PC-3 (cell line): ENCODE measurements around the gene BCAS4. TPM values are rescaled to one million over a fixed set of nuclear protein-coding genes. Genes with fewer than 3 reads are reported as not detected.
"Not testable (repeated sequence)": the region's sequence is repeated elsewhere in the genome, so short reads cannot be mapped to it uniquely, and the experiment has no call there.

ENCODE experiments used
- ATAC-seq: fragments of 200-7000 bp; cut with Tn5 transposase; 2 replicates; pipeline ENCODE4 v1.9.1; 2020; ENCODE audit warnings: mild to moderate bottlenecking, moderate library complexity
- BruUV-seq: library from RNA; stranded (reverse); fragments of 400-500 nt; replicated peaks from 2 replicates; lab custom pipeline; 2021; lab: Mats Ljungman, UMichigan
- CTCF ChIA-PET: fragments of 300-600 bp; sonication (Branson Sonifier 250); formaldehyde crosslinking; loops from one replicate; lab custom pipeline; 2022; ENCODE audit warnings: antibody characterized with exemption; lab: Charles Lee
- POLR2A ChIA-PET: fragments of 300-600 bp; sonication (Branson Sonifier 250); formaldehyde crosslinking; loops from one replicate; lab custom pipeline; 2022; ENCODE audit warnings: antibody characterized with exemption; ENCODE audit not compliant: unreplicated experiment; lab: Charles Lee
- DNase-seq: peaks from one replicate; pipeline ENCODE4 v3.0.0-alpha.2; 2015
- H2AFZ ChIP-seq: fragments of 300-600 bp; sonication (generic); 2 replicates; pipeline ENCODE4 v1.6.0; 2016; ENCODE audit warnings: antibody characterized with exemption, low read length
- H3F3A ChIP-seq: fragments of 300-600 bp; sonication (generic); one replicate; pipeline ENCODE4 v1.6.0; 2017; ENCODE audit warnings: antibody characterized with exemption, low read length, control low read depth, mild to moderate bottlenecking; ENCODE audit not compliant: unreplicated experiment
- H3K27ac ChIP-seq: fragments of 300-600 bp; sonication (generic); 2 replicates; pipeline ENCODE4 v1.5.1; 2016; ENCODE audit warnings: mild to moderate bottlenecking, low read length
- H3K27me3 ChIP-seq: fragments of 300-600 bp; sonication (generic); 2 replicates; pipeline ENCODE4 v1.6.1; 2016; ENCODE audit warnings: low read length, mixed read lengths
- H3K36me3 ChIP-seq: fragments of 300-600 bp; sonication (generic); 2 replicates; pipeline ENCODE4 v1.6.1; 2016; ENCODE audit warnings: low read depth, mixed run types, low read length, mixed read lengths
- H3K4me1 ChIP-seq: fragments of 300-600 bp; sonication (generic); 2 replicates; pipeline ENCODE4 v1.5.1; 2016; ENCODE audit warnings: low read length; ENCODE audit not compliant: insufficient read depth
- H3K4me2 ChIP-seq: fragments of 300-600 bp; sonication (generic); 2 replicates; pipeline ENCODE4 v1.6.0; 2016; ENCODE audit warnings: low read length
- H3K4me3 ChIP-seq: fragments of 300-600 bp; sonication (generic); 2 replicates; pipeline ENCODE4 v1.5.1; 2016; ENCODE audit warnings: mild to moderate bottlenecking, low read length, mixed read lengths
- H3K79me2 ChIP-seq: fragments of 300-600 bp; sonication (generic); 2 replicates; pipeline ENCODE4 v1.6.1; 2017; ENCODE audit warnings: low read length, mixed read lengths
- H3K9ac ChIP-seq: fragments of 300-600 bp; sonication (generic); 2 replicates; pipeline ENCODE4 v1.6.0; 2016; ENCODE audit warnings: mild to moderate bottlenecking, low read length
- H3K9me2 ChIP-seq: fragments of 300-600 bp; sonication (generic); replicated peaks from 2 replicates; pipeline ENCODE4 v1.6.1; 2016; ENCODE audit warnings: mixed run types, low read length, mixed read lengths
- H3K9me3 ChIP-seq: fragments of 300-600 bp; sonication (generic); 2 replicates; pipeline ENCODE4 v1.6.1; 2016; ENCODE audit warnings: low read length, mixed read lengths
- H4K20me1 ChIP-seq: fragments of 300-600 bp; sonication (generic); 2 replicates; pipeline ENCODE4 v1.6.1; 2016; ENCODE audit warnings: low read length, mixed read lengths
- EZH2 ChIP-seq: fragments of 300-600 bp; sonication (generic); IDR thresholded peaks from one replicate; pipeline ENCODE4 v1.6.1; 2017; ENCODE audit warnings: antibody characterized with exemption, mild to moderate bottlenecking, low read length; ENCODE audit not compliant: unreplicated experiment
- EZH2phosphoT487 ChIP-seq: fragments of 300-600 bp; sonication (generic); IDR thresholded peaks from 2 replicates; pipeline ENCODE4 v1.6.1; 2018; ENCODE audit warnings: mild to moderate bottlenecking, antibody characterized with exemption, low read length, borderline replicate concordance
- intact Hi-C: fragments of 100-400 bp; cut with micrococcal nuclease; formaldehyde crosslinking; loops from 2 replicates; pipeline ENCODE4 v1.9.0; 2023
- total RNA-seq: library from RNA; depleted of rRNA; stranded (reverse); fragments of >200 nt; gene quantifications from 2 replicates; pipeline ENCODE4 v1.2.3, GENCODE V29; 2014
- TF ChIP-seq, protein P1 (sequence below): fragments of 300-600 bp; sonication (generic); conservative IDR thresholded peaks from 2 replicates; pipeline ENCODE4 v1.5.1; 2017; ENCODE audit warnings: antibody characterized with exemption, low read depth, mild to moderate bottlenecking, low read length

Gene BCAS4
- total RNA-seq, 1 experiment from 2014 or later: 56.9 TPM

DNA sequence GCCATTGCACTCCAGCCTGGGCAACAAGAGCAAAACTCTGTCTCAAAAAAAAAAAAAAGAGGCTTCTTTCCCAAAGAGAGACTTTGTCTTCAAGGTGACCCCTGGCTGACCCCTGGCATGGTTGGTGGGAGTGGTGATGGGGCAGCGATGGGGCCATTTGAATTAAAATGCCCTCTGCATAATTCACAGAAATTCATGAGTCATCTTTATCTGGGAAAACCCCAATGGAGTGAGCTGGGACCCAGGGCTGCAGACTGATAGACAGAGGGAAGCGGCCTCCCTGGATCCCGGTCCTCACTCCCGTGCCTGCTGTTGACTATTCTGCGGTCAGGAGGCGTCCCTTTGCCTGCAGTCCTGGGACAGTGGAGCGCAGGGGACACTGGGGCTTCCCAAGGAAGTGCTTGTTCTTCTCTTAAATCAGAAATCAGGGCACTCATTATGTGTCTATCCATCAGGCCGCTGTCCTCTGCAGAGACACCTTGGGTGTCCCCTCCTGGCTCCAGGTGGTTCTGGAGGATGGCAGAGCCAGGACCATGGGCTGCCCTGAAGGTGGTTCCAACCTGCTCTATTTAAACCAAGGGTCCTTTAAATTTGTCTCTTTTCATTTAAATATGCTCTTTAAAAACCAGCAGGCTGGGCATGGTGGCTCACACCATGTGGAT is 23.3 kb upstream of the BCAS4 start:
- H3K4me1 ChIP-seq, H3K27me3 ChIP-seq, H4K20me1 ChIP-seq, H3K4me2 ChIP-seq, H3K27ac ChIP-seq, H3K9me2 ChIP-seq, intact Hi-C loops, BruUV-seq, H3K79me2 ChIP-seq, H3K4me3 ChIP-seq, H3K9me3 ChIP-seq, DNase-seq, H3K9ac ChIP-seq, CTCF ChIA-PET, POLR2A ChIA-PET, H3F3A ChIP-seq, H2AFZ ChIP-seq, H3K36me3 ChIP-seq: not testable (repeated sequence)
- ATAC-seq: peak; percentile 48; the same call in 1 of the 2 replicates

GRCh38 chr20:50772420-50773185 is 22.3 kb upstream of the BCAS4 start:
- Histone ChIP-seq H3K27me3 (no peaks in the 10 kb centered on the region), H2AFZ (no peak overlapping the region), H3K9me3 (no peaks in the 10 kb centered on the region), H3K79me2 (no peaks in the 10 kb centered on the region), H3K27ac (no peak overlapping the region), H3K36me3 (no peaks in the 10 kb centered on the region), H3K9me2 (no peaks in the 10 kb centered on the region), H3K4me1 (no peaks in the 10 kb centered on the region), H3K4me2 (no peak overlapping the region), H3K4me3 (no peak overlapping the region), H3K9ac (no peak overlapping the region), H3F3A (no peaks in the 10 kb centered on the region), H4K20me1 (no peaks in the 10 kb centered on the region)
- CTCF ChIA-PET: interaction anchor here (0.6 to 0.8 kb wide), 2 partner anchors 11 to 22 kb away, joined by 3 to 4 read pairs; partner anchors contain the start of gene BCAS4
- POLR2A ChIA-PET: interaction anchor here (0.6 kb wide), 1 partner anchor 857 kb away, joined by 4 read pairs; no protein-coding TSS in a partner anchor
- TF ChIP-seq EZH2: no peak
- no peak for TF ChIP-seq EZH2phosphoT487
- TF ChIP-seq, protein P1, sequence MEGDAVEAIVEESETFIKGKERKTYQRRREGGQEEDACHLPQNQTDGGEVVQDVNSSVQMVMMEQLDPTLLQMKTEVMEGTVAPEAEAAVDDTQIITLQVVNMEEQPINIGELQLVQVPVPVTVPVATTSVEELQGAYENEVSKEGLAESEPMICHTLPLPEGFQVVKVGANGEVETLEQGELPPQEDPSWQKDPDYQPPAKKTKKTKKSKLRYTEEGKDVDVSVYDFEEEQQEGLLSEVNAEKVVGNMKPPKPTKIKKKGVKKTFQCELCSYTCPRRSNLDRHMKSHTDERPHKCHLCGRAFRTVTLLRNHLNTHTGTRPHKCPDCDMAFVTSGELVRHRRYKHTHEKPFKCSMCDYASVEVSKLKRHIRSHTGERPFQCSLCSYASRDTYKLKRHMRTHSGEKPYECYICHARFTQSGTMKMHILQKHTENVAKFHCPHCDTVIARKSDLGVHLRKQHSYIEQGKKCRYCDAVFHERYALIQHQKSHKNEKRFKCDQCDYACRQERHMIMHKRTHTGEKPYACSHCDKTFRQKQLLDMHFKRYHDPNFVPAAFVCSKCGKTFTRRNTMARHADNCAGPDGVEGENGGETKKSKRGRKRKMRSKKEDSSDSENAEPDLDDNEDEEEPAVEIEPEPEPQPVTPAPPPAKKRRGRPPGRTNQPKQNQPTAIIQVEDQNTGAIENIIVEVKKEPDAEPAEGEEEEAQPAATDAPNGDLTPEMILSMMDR: no peak
- intact Hi-C loops: no loop called here
- no TSS peak for BruUV-seq
- ATAC-seq (no peak), DNase-seq (no peak)

- ChIA-PET POLR2A (no interaction called here), CTCF (interaction anchor here (0.7 kb wide), 1 partner anchor 158 kb away, joined by 8 read pairs; no protein-coding TSS in a partner anchor)
- no peak overlapping the region for H3K9ac ChIP-seq
- H3K9me2 ChIP-seq: no peaks in the 10 kb centered on the region
- no peak overlapping the region for H3K4me2 ChIP-seq
- H3F3A ChIP-seq: no peaks in the 10 kb centered on the region
- H2AFZ ChIP-seq: no peak overlapping the region
- intact Hi-C loops: no loop called here
- H3K79me2 ChIP-seq: no peaks in the 10 kb centered on the region
- H4K20me1 ChIP-seq: no peaks in the 10 kb centered on the region
- no peaks in the 10 kb centered on the region for H3K27me3 ChIP-seq
- TF ChIP-seq EZH2: no peak
- TF ChIP-seq EZH2phosphoT487: no peak
- TF ChIP-seq, protein P1: no peak
- DNase-seq: no peak
- H3K4me1 ChIP-seq: no peaks in the 10 kb centered on the region
- H3K36me3 ChIP-seq: no peaks in the 10 kb centered on the region
- ATAC-seq: no peak
- H3K27ac ChIP-seq: no peak overlapping the region
- H3K9me3 ChIP-seq: no peaks in the 10 kb centered on the region
- no peak overlapping the region for H3K4me3 ChIP-seq
- BruUV-seq: no TSS peak
These were observed 20.3 kb upstream of the BCAS4 start for GRCh38 chr20:50774515-50774914.
